Left renal cortex interstitium (tissue), 4 donors: ENCODE measurements around the gene NRIP1. TPM values are rescaled to one million over a fixed set of nuclear protein-coding genes. Genes with fewer than 3 reads are reported as not detected.

Experiments used
- DNase-seq, 4 donors: peaks; one replicate each; pipeline ENCODE4 v3.0.0-alpha.2; 2013; ENCODE audit warnings: low read depth in 4 of 4, low spot score in 2 of 4, missing footprints in 1 of 4
- polyA plus RNA-seq, 4 donors: library from polyadenylated mRNA; unstranded; fragments of 120-200 nt; gene quantifications; one replicate each; pipeline ENCODE4 v1.2.1, GENCODE V29; 2013; ENCODE audit not compliant: insufficient read length in 4 of 4

NRIP1 gene
- polyA plus RNA-seq, 4 donors, result 49.2 to 69.9 (median 58.9) TPM

DNA sequence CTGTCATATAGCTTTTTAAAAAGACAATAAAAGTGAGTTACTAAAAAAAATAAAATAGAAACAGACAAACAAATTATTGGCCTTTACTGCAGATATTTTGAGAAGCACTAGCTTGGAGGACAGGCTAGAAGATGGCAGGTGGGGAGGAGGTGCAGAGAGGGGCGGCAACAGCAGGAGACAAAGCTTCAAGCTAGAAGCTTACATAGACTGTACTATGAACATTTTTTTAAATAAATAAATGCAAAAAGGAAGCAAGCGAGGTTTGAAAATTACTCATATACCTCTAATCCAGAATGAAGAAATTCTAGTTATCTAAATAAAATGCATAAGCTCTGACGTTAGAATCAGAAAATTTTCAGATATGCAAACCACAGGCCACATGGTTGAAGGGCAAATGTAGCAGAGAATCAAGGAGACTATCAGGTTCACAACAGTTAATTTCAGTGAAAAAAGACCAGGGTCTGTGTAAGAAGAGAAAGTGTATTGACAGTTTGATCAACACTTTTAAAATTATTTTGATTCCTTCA lies 54.9 kb downstream of the NRIP1 start:
- no peak for DNase-seq

- DNase-seq, result no peak
These were observed 57.0 kb downstream of the NRIP1 start for GRCh38 chr21:15007716-15008296.

DNA sequence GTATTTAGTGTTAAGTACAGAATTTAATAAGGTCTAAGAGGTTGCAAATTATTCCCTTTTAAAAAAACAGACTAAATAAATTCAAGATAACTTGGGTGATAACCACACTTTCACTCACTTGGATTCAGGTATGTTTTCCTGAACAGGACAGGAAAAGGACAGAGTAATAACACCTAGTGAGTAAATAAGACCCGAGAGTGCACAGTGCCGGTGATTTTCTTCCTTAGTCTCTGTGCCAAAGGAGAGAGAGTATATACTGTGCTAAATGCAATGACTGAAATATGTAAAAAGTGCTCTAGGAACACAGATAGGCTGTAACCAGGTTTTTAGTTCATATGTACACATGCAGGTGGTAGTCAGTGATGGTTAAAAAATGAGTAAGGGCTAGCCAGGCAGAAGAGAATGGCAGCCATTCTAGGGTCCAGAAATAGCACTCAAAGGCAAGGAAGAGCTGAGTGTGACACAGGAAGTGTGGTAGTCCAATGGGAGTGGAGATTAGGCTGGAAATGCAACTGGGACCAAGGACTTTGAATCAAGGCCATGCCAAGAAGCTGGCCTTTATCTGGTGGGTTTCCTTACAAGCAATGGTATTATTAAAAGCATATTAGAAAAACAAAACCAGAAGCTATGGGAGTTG lies 58.1 kb downstream of the NRIP1 start:
- no peak for DNase-seq

GRCh38 chr21:15005391-15005790 lies 59.4 kb downstream of the NRIP1 start:
- DNase-seq, result no peak

GRCh38 chr21:15004721-15005370 lies 60.0 kb downstream of the NRIP1 start:
- DNase-seq, result no peak

- no peak for DNase-seq
These were observed 61.2 kb downstream of the NRIP1 start for GRCh38 chr21:15003463-15004135.

GRCh38 chr21:15001857-15002606 lies 62.8 kb downstream of the NRIP1 start:
- no peak for DNase-seq

DNA sequence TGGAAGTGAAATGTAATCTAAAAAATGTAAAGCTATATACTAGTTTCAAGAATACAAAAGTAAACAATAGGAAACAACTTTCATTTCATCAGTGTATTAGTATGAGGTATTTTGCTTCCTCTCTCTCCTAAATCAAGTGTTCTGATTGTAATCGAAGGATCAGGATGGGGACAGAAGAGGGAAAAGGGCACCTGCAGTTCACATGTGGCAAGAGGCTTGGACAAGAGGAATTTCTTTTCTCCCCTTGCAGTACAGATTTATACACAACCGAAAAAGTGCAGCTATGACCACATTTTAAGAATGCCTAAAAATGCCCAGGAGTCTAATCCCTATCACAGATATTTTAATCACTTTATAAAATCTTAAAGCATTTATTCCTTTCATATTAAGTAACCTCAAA lies 63.7 kb downstream of the NRIP1 start:
- no peak for DNase-seq

GRCh38 chr21:15000081-15000480 lies 64.7 kb downstream of the NRIP1 start:
- DNase-seq, result no peak

DNA sequence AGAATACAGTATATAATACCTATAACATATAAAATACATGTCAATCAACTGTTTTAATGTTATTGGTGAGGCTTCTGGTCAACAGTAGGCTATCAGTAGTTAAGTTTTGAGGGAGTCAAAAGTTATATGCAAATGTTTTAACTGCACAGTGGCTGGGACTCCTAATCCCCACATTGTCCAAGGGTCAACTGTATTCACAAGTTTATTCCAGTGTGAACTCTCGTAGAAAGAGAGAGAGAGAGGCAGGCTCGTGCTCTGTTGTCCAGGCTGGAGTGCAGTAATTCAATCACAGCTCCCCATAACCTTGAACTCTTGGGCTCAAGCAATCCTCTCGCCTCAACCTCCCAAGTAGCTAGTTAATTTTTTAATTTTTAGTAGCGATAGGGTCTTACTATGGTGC lies 66.0 kb downstream of the NRIP1 start:
- no peak for DNase-seq

GRCh38 chr21:14998336-14998735 lies 66.5 kb downstream of the NRIP1 start:
- DNase-seq, result no peak

- DNase-seq, result no peak
These were observed 68.9 kb downstream of the NRIP1 start for GRCh38 chr21:14995695-14996490.

GRCh38 chr21:14995226-14995625 lies 69.6 kb downstream of the NRIP1 start:
- no peak for DNase-seq

GRCh38 chr21:14993115-14993514 lies 71.7 kb downstream of the NRIP1 start:
- DNase-seq, result no peak

DNA sequence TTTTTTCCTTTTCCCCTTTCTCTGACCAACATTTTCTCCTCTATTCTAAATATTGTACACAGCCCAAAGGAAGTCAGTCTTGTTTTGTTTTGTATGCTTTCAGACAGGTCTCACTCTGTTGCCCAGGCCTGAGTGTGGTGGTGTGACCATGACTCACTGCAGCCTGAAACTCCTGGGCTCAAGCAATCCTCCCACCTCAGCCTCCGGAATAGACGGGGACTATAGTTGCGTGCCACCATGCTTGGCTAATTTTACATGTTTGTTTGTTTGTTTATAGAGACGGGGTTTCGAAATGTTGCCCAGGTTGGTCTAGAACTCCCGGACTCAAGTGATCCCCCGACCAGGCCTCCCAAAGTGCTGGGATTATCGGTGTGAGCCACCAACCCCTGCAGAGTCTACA lies 72.8 kb downstream of the NRIP1 start:
- DNase-seq, result no peak

DNA sequence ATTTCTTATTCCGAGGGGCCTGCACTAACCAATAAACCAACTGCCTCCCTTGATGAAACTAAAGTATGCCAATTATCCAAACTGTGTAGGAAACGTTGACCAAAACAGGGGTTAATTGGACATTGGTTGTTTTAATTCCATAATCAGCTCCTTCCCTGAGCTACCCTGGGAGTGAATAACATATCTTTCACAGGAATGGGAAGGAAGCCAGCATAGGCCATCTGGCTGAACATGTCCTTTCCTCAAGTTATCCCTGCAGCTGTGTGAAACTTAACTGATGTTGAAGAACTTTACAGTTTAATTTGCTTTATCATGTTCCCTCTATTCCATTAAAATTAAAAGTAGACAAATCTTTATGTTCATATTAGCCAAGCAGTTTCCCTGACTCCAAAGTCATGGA lies 75.4 kb downstream of the NRIP1 start:
- no peak for DNase-seq

DNA sequence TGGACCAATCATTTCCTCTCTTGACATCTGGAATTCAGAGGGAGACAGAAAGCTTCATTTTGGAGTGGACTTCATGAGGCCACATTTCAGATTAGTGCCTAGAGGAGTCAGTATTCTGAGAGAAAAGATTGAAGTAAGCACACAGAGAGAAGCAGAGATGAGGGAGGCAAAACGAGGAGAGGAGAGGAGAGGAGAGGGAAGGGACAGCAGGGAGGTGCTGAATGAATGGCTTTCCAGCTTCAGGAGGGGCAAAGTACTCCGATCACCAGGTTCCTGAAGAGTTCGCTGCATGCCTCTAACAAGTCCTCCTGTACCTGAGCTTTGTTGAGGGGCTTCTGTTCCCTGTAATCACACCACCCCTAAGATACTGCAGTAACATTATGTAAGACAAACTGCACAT lies 76.0 kb downstream of the NRIP1 start:
- DNase-seq, result no peak

GRCh38 chr21:14987370-14988170 lies 77.2 kb downstream of the NRIP1 start:
- DNase-seq, result no peak

DNA sequence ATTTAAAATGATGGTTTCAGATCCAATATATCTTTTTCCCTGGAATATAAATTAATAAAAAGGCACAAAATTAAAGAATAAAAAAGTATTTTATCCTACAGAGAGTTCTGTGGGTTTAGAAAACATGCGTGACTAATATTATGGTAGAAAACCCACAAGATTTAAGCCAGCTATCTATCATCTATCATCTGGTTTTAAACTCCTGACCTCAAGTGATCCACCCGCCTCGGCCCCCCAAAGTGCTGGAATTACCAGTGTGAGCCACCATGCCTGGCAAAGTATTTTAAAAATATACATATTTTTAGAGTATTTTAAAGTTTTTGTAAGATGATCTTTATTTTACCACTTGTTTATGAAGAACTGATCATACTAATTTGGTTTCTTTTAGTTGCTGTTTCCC lies 79.5 kb downstream of the NRIP1 start:
- no peak for DNase-seq
